Thymus (tissue), 11 donors: Measurements from ENCODE around the gene CADPS2. TPM values are rescaled to one million over a fixed set of nuclear protein-coding genes. Genes with fewer than 3 reads are reported as not detected.

Experiments
- DNase-seq, 9 donors: peaks; one replicate each; pipeline ENCODE4 v3.0.0-alpha.2; 2013; ENCODE audit warnings: low spot score in 9 of 9, low read depth in 6 of 9, missing footprints in 1 of 9
- H3K27ac ChIP-seq, 2 donors: one replicate each; pipeline ENCODE4 v1.5.1; 2013; ENCODE audit warnings: control low read depth in 1 of 2, low read depth in 1 of 2, low read length in 1 of 2, mild to moderate bottlenecking in 1 of 2, moderate library complexity in 1 of 2
- H3K27me3 ChIP-seq, 2 donors: one replicate each; pipeline ENCODE4 v1.5.1; 2013; ENCODE audit warnings: low read length in 1 of 2; ENCODE audit not compliant: control insufficient read depth in 2 of 2, insufficient read depth in 1 of 2
- H3K36me3 ChIP-seq, 2 donors: one replicate each; pipeline ENCODE4 v1.5.1; 2013; ENCODE audit warnings: low read length in 1 of 2, mild to moderate bottlenecking in 1 of 2, moderate library complexity in 1 of 2; ENCODE audit not compliant: control insufficient read depth in 2 of 2, insufficient read depth in 2 of 2
- H3K4me1 ChIP-seq, 2 donors: one replicate each; pipeline ENCODE4 v1.5.1; 2013; ENCODE audit warnings: low read length in 2 of 2; ENCODE audit not compliant: control insufficient read depth in 2 of 2, insufficient read depth in 2 of 2
- H3K4me3 ChIP-seq, 2 donors: one replicate each; pipeline ENCODE4 v1.5.1; 2013; ENCODE audit warnings: low read length in 2 of 2, control low read depth in 1 of 2, mild to moderate bottlenecking in 1 of 2
- H3K9me3 ChIP-seq, 2 donors: one replicate each; pipeline ENCODE4 v1.5.1; 2013; ENCODE audit warnings: low read length in 1 of 2, mild to moderate bottlenecking in 1 of 2; ENCODE audit not compliant: control insufficient read depth in 2 of 2, insufficient read depth in 1 of 2
- WGBS: extraction: QIAGEN DNeasy Blood & Tissue Kit; methylation state at CpG from one replicate; pipeline ENCODE4 v1.1.7; 2013; 5-methylcytosine and 5-hydroxymethylcytosine counted together
- polyA plus RNA-seq: library from polyadenylated mRNA; stranded (reverse); fragments of 200-250 nt; gene quantifications from one replicate; pipeline ENCODE4 v1.2.3, GENCODE V29; 2013
- total RNA-seq: library from RNA; stranded (reverse); fragments of 120-200 nt; gene quantifications from one replicate; pipeline ENCODE4 v1.2.4, GENCODE V29; 2013
- donor health status: healthy.

CADPS2 gene
- total and polyA plus RNA-seq, 2 donors = 7.4 to 9.5 TPM

- no peaks in the 10 kb centered on the region for H3K27me3 ChIP-seq
- 74% methylated on average over 3 of the region's 3 CpGs for WGBS
- H3K27ac ChIP-seq = no peak overlapping the region
- H3K4me3 ChIP-seq = no peak overlapping the region
- no peaks in the 10 kb centered on the region for H3K36me3 ChIP-seq
- no peaks in the 10 kb centered on the region for H3K9me3 ChIP-seq
- H3K4me1 ChIP-seq = no peaks in the 10 kb centered on the region
- no peak for DNase-seq
Measured at GRCh38 chr7:122864838-122865237, 21.4 kb downstream of the CADPS2 start.

- Histone ChIP-seq H3K27ac (no peak overlapping the region), H3K4me3 (no peak overlapping the region), H3K36me3 (no peaks in the 10 kb centered on the region), H3K4me1 (no peaks in the 10 kb centered on the region), H3K9me3 (no peaks in the 10 kb centered on the region), H3K27me3 (no peaks in the 10 kb centered on the region)
- WGBS = 99% methylated on average over 2 of the region's 2 CpGs
- DNase-seq = no peak
Measured at GRCh38 chr7:122864016-122864415, 22.2 kb downstream of the CADPS2 start.

- no peaks in the 10 kb centered on the region for H3K9me3 ChIP-seq
- H3K4me1 ChIP-seq = no peaks in the 10 kb centered on the region
- no peaks in the 10 kb centered on the region for H3K36me3 ChIP-seq
- no peak for DNase-seq
- H3K27me3 ChIP-seq = no peaks in the 10 kb centered on the region
- no peak overlapping the region for H3K4me3 ChIP-seq
- H3K27ac ChIP-seq = no peak overlapping the region
- 92% methylated on average over 3 of the region's 3 CpGs for WGBS
Measured at GRCh38 chr7:122858320-122858719, 27.9 kb downstream of the CADPS2 start.

GRCh38 chr7:122850528-122850927, 35.7 kb downstream of the CADPS2 start:
- H3K4me3 ChIP-seq = no peak overlapping the region
- no peaks in the 10 kb centered on the region for H3K9me3 ChIP-seq
- no peak overlapping the region for H3K27ac ChIP-seq
- DNase-seq = no peak
- H3K27me3 ChIP-seq = no peaks in the 10 kb centered on the region
- no peaks in the 10 kb centered on the region for H3K36me3 ChIP-seq
- H3K4me1 ChIP-seq = no peaks in the 10 kb centered on the region

DNA sequence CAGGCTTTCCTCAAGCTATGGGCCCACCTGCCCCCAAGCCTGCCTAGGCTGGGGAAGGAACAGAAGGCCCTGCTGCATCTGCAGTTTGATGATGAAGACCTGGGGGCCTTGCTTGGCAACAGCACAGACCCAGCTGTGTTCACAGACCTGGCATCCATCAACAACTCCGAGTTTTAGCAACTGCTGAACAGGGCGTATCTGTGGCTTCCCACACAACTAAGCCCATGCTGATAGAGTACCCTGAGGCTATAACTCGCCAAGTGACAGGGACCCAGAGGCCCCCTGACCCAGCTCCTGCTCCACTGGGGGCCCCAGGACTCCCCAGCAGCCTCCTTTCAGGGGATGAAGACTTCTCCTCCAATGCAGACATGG, 36.3 kb downstream of the CADPS2 start:
- no peaks in the 10 kb centered on the region for H3K36me3 ChIP-seq
- no peak for DNase-seq
- H3K27me3 ChIP-seq = no peaks in the 10 kb centered on the region
- no peaks in the 10 kb centered on the region for H3K9me3 ChIP-seq
- no peak overlapping the region for H3K4me3 ChIP-seq
- no peaks in the 10 kb centered on the region for H3K4me1 ChIP-seq
- H3K27ac ChIP-seq = no peak overlapping the region
- WGBS = 90% methylated on average over 3 of the region's 3 CpGs

GRCh38 chr7:122849322-122849956, 36.8 kb downstream of the CADPS2 start:
- no peak overlapping the region for H3K27ac ChIP-seq
- no peaks in the 10 kb centered on the region for H3K9me3 ChIP-seq
- no peaks in the 10 kb centered on the region for H3K36me3 ChIP-seq
- WGBS = 90% methylated on average over 4 of the region's 4 CpGs
- no peak overlapping the region for H3K4me3 ChIP-seq
- no peak for DNase-seq
- H3K27me3 ChIP-seq = no peaks in the 10 kb centered on the region
- no peaks in the 10 kb centered on the region for H3K4me1 ChIP-seq

- WGBS = 52% methylated on average over 3 of the region's 3 CpGs
- Histone ChIP-seq H3K9me3 (no peaks in the 10 kb centered on the region), H3K4me1 (no peaks in the 10 kb centered on the region), H3K27ac (no peak overlapping the region), H3K27me3 (no peaks in the 10 kb centered on the region), H3K36me3 (no peaks in the 10 kb centered on the region), H3K4me3 (no peak overlapping the region)
- no peak for DNase-seq
Measured at GRCh38 chr7:122847871-122848473, 38.3 kb downstream of the CADPS2 start.

GRCh38 chr7:122846591-122846990, 39.7 kb downstream of the CADPS2 start:
- Histone ChIP-seq H3K4me3 (no peak overlapping the region), H3K4me1 (no peaks in the 10 kb centered on the region), H3K27ac (no peak overlapping the region), H3K27me3 (no peaks in the 10 kb centered on the region), H3K36me3 (no peaks in the 10 kb centered on the region), H3K9me3 (no peaks in the 10 kb centered on the region)
- no peak for DNase-seq
- 96% methylated on average over 2 of the region's 2 CpGs for WGBS

DNA sequence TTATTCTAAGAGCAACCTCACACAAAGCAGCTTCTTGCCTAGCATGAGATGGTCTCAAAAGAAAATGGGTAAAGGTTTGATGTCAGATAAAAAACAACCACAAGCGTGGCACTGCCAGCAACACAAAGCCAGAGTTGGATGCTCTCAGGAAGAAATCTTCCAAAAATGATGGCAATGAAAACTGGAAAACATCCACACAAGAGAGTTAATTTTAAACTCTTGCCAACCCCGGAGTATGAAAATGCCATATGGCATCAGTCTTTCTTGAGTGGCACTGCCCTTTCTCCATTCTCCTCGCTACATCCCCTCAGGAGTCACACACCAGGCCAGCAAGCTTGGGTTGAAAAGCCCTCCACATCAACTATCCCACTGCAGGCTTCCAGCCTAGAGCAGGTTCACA, 41.0 kb downstream of the CADPS2 start:
- Histone ChIP-seq H3K27me3 (no peaks in the 10 kb centered on the region), H3K4me3 (no peak overlapping the region), H3K27ac (no peak overlapping the region), H3K9me3 (no peaks in the 10 kb centered on the region), H3K36me3 (no peaks in the 10 kb centered on the region), H3K4me1 (no peaks in the 10 kb centered on the region)
- DNase-seq = no peak
- 91% methylated on average over 3 of the region's 3 CpGs for WGBS
